B cell (primary cell): ENCODE results near the gene NES. TPM values are rescaled to one million over a fixed set of nuclear protein-coding genes. Genes with fewer than 3 reads are reported as not detected.

ENCODE experiments used
- ATAC-seq: fragments of 200-7000 bp; cut with Tn5 transposase; one replicate; pipeline ENCODE4 v1.10.0; 2021; ENCODE audit warnings: low read depth, mild to moderate bottlenecking, moderate number of reproducible peaks, moderate library complexity
- CTCF ChIA-PET: fragments of 350-600 bp; sonication (Branson Sonifier 250); formaldehyde crosslinking; loops from one replicate; lab custom pipeline; 2021; ENCODE audit warnings: antibody characterized with exemption, inconsistent platforms; lab: Charles Lee
- POLR2A ChIA-PET: fragments of 350-600 bp; sonication (Branson Sonifier 250); formaldehyde crosslinking; loops from one replicate; lab custom pipeline; 2021; ENCODE audit warnings: antibody characterized with exemption; lab: Charles Lee
- DNase-seq: peaks from one replicate; pipeline ENCODE4 v3.0.0; 2013
- H2AFZ ChIP-seq: 2 replicates; pipeline ENCODE4 v1.6.1; 2012; ENCODE audit warnings: mild to moderate bottlenecking, low read depth, low read length; ENCODE audit not compliant: insufficient read depth, poor library complexity, severe bottlenecking
- H3K27ac ChIP-seq, 2 donors: 1 replicate in 1 of 2; 2 replicates in 1 of 2; pipeline ENCODE4 v1.5.1; 2012 to 2013; ENCODE audit warnings: low read length in 2 of 2, mild to moderate bottlenecking in 2 of 2, moderate library complexity in 1 of 2
- H3K27me3 ChIP-seq, 4 experiments: fragments of 200-600 bp in 1 of 4; sonication (generic) in 1 of 4; replicated peaks in 1 of 4; 1 replicate in 2 of 4; 2 replicates in 2 of 4; pipeline versions ENCODE4 v1.6.1 to v1.7.0; 2013 to 2016; ENCODE audit warnings: low read length in 3 of 4, mild to moderate bottlenecking in 2 of 4, mixed read lengths in 1 of 4, moderate library complexity in 1 of 4; ENCODE audit not compliant: insufficient read depth in 4 of 4, control insufficient read depth in 3 of 4; ENCODE audit errors: control extremely low read depth in 1 of 4
- H3K36me3 ChIP-seq, 2 experiments: replicated peaks in 1 of 2; 1 replicate in 1 of 2; 2 replicates in 1 of 2; pipeline versions ENCODE4 v1.6.1 to v1.7.1; 2013; ENCODE audit warnings: low read length in 1 of 2; ENCODE audit not compliant: insufficient read depth in 2 of 2, control insufficient read depth in 1 of 2; ENCODE audit errors: control extremely low read depth in 1 of 2, extremely low read depth in 1 of 2
- H3K4me1 ChIP-seq, 2 donors: fragments of 200-600 bp in 1 of 2; sonication (generic) in 1 of 2; 1 replicate in 1 of 2; 2 replicates in 1 of 2; pipeline versions ENCODE4 v1.5.1 to v1.6.1; 2013 to 2017; ENCODE audit warnings: low read length in 2 of 2; ENCODE audit not compliant: control insufficient read depth in 2 of 2, insufficient read depth in 2 of 2
- H3K4me2 ChIP-seq: replicated peaks from 2 replicates; pipeline ENCODE3; 2012; ENCODE audit warnings: mild to moderate bottlenecking, low read depth, low read length; ENCODE audit not compliant: poor library complexity, severe bottlenecking
- H3K4me3 ChIP-seq, 5 experiments: fragments of 200-600 bp in 1 of 5; sonication (generic) in 1 of 5; 1 replicate in 3 of 5; 2 replicates in 2 of 5; pipeline versions ENCODE4 v1.5.1 to v1.7.0; 2011 to 2016; ENCODE audit warnings: low read length in 4 of 5, mild to moderate bottlenecking in 4 of 5, low read depth in 2 of 5, control low read depth in 1 of 5, moderate library complexity in 1 of 5; ENCODE audit not compliant: insufficient read depth in 1 of 5; ENCODE audit errors: control extremely low read depth in 1 of 5, extremely low read depth in 1 of 5
- H3K79me2 ChIP-seq: fragments of 200-600 bp; sonication (generic); one replicate; pipeline ENCODE4 v1.6.0; 2016; ENCODE audit warnings: low read length; ENCODE audit not compliant: control insufficient read depth, insufficient read depth
- H3K9ac ChIP-seq: fragments of 200-600 bp; sonication (generic); 2 replicates; pipeline ENCODE4 v1.6.1; 2017; ENCODE audit warnings: mild to moderate bottlenecking, low read length, moderate library complexity
- H3K9me3 ChIP-seq, 3 donors: one replicate each; pipeline versions ENCODE4 v1.6.1 to v1.7.1; 2013; ENCODE audit warnings: low read length in 2 of 3; ENCODE audit not compliant: control insufficient read depth in 2 of 3, insufficient read depth in 1 of 3; ENCODE audit errors: control extremely low read depth in 1 of 3
- H4K20me1 ChIP-seq: 2 replicates; pipeline ENCODE4 v1.6.0; 2012; ENCODE audit warnings: mild to moderate bottlenecking, low read length; ENCODE audit not compliant: insufficient read depth, control insufficient read depth, poor library complexity, severe bottlenecking
- H3K27ac Mint-ChIP-seq: one replicate; pipeline ENCODE4 v1.8.0; 2021; ENCODE audit warnings: mixed read lengths
- H3K27me3 Mint-ChIP-seq: one replicate; pipeline ENCODE4 v1.8.0; 2021; ENCODE audit warnings: mixed read lengths
- H3K4me1 Mint-ChIP-seq: one replicate; pipeline ENCODE4 v1.8.0; 2021; ENCODE audit warnings: mixed read lengths
- H3K4me3 Mint-ChIP-seq: one replicate; pipeline ENCODE4 v1.8.0; 2021; ENCODE audit warnings: mixed read lengths
- H3K9me3 Mint-ChIP-seq: one replicate; pipeline ENCODE4 v1.8.0; 2022; ENCODE audit warnings: mixed read lengths; ENCODE audit not compliant: insufficient read depth
- EZH2 ChIP-seq: IDR thresholded peaks from 2 replicates; pipeline ENCODE4 v1.6.1; 2012; ENCODE audit warnings: borderline replicate concordance, low read depth, mild to moderate bottlenecking, moderate library complexity, low read length; ENCODE audit not compliant: insufficient read depth, poor library complexity, severe bottlenecking
- WGBS: methylation state at CpG from one replicate; pipeline ENCODE4 v1.1.5; 2013; ENCODE audit warnings: missing lambda C conversion rate; ENCODE audit not compliant: insufficient coverage; 5-methylcytosine and 5-hydroxymethylcytosine counted together
- intact Hi-C: fragments of 100-400 bp; cut with micrococcal nuclease; formaldehyde crosslinking; loops from one replicate; pipeline ENCODE4 v1.10.0; 2022
- polyA plus RNA-seq: library from polyadenylated mRNA; depleted of rRNA; stranded (reverse); fragments of >200 nt; gene quantifications from 2 replicates; pipeline ENCODE4 v1.2.3, GENCODE V29; 2012
- total RNA-seq, 2 donors: library from RNA; stranded (reverse); fragments of 120-200 nt in 1 of 2; gene quantifications; 1 replicate in 1 of 2; 2 replicates in 1 of 2; pipeline versions ENCODE4 v1.2.3 to v1.2.4, GENCODE V29; 2013 to 2022
- TF ChIP-seq, protein P1 (sequence below): fragments of 200-600 bp; IDR thresholded peaks from one replicate; pipeline ENCODE4 v1.8.0; 2022; ENCODE audit warnings: antibody characterized with exemption, mild to moderate bottlenecking

Gene NES
- total and polyA plus RNA-seq, 2 donors (not counting 1 experiment from before 2014, with no cell fraction given), result 0.05 TPM; not detected in 1

- ATAC-seq (no peak), DNase-seq (no peak)
- Mint-ChIP-seq H3K9me3 (no peaks in the 10 kb centered on the region), H3K27ac (no peak overlapping the region), H3K4me1 (peaks cover 4% of the 10 kb centered on the region), H3K27me3 (peaks cover 55% of the 10 kb centered on the region), H3K4me3 (no peak overlapping the region)
- H3K9me3 ChIP-seq, result no peaks in the 10 kb centered on the region
- TF ChIP-seq, protein P1, sequence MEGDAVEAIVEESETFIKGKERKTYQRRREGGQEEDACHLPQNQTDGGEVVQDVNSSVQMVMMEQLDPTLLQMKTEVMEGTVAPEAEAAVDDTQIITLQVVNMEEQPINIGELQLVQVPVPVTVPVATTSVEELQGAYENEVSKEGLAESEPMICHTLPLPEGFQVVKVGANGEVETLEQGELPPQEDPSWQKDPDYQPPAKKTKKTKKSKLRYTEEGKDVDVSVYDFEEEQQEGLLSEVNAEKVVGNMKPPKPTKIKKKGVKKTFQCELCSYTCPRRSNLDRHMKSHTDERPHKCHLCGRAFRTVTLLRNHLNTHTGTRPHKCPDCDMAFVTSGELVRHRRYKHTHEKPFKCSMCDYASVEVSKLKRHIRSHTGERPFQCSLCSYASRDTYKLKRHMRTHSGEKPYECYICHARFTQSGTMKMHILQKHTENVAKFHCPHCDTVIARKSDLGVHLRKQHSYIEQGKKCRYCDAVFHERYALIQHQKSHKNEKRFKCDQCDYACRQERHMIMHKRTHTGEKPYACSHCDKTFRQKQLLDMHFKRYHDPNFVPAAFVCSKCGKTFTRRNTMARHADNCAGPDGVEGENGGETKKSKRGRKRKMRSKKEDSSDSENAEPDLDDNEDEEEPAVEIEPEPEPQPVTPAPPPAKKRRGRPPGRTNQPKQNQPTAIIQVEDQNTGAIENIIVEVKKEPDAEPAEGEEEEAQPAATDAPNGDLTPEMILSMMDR, result no peak
- TF ChIP-seq EZH2, result no peak
- intact Hi-C loops, result no loop called here
- H3K36me3 ChIP-seq, result no peaks in the 10 kb centered on the region
- ChIA-PET POLR2A (no interaction called here), CTCF (interaction anchor here (0.7 to 3.4 kb wide), 2 partner anchors 8 to 30 kb away, joined by 3 to 12 read pairs; no protein-coding TSS in a partner anchor)
- no peaks in the 10 kb centered on the region for H3K79me2 ChIP-seq
- no peak overlapping the region for H3K27ac ChIP-seq
- 94% methylated on average over 8 of the region's 8 CpGs for WGBS
- no peak overlapping the region for H2AFZ ChIP-seq
- no peak overlapping the region for H3K4me2 ChIP-seq
- no peak overlapping the region for H3K4me3 ChIP-seq
- no peak overlapping the region for H3K9ac ChIP-seq
- H3K4me1 ChIP-seq, result peaks cover 0 to 6% of the 10 kb centered on the region in 2 donors
- no peaks in the 10 kb centered on the region for H4K20me1 ChIP-seq
- H3K27me3 ChIP-seq, result peaks cover 0 to 57% (median 23%) of the 10 kb centered on the region in 4 experiments
These were observed 20.3 kb upstream of the NES start for GRCh38 chr1:156697481-156697880.

GRCh38 chr1:156696755-156697154 lies 19.5 kb upstream of the NES start:
- peaks cover 0 to 11% of the 10 kb centered on the region in 2 donors for H3K4me1 ChIP-seq
- H3K4me3 ChIP-seq, result no peak overlapping the region
- H3K79me2 ChIP-seq, result no peaks in the 10 kb centered on the region
- H3K9me3 ChIP-seq, result no peaks in the 10 kb centered on the region
- Mint-ChIP-seq H3K9me3 (no peaks in the 10 kb centered on the region), H3K27ac (no peak overlapping the region), H3K27me3 (peaks cover 62% of the 10 kb centered on the region), H3K4me3 (no peak overlapping the region), H3K4me1 (peaks cover 12% of the 10 kb centered on the region)
- no peak overlapping the region for H3K9ac ChIP-seq
- peaks cover 0 to 62% (median 26%) of the 10 kb centered on the region in 4 experiments for H3K27me3 ChIP-seq
- no peak overlapping the region for H3K27ac ChIP-seq
- H2AFZ ChIP-seq, result no peak overlapping the region
- ATAC-seq (no peak), DNase-seq (no peak)
- ChIA-PET POLR2A (no interaction called here), CTCF (no interaction called here)
- intact Hi-C loops, result no loop called here
- WGBS, result 99% methylated on average over 6 of the region's 8 CpGs
- no peaks in the 10 kb centered on the region for H3K36me3 ChIP-seq
- no peaks in the 10 kb centered on the region for H4K20me1 ChIP-seq
- H3K4me2 ChIP-seq, result no peak overlapping the region
- no peak for TF ChIP-seq EZH2
